GM18520 (cell line): Measurements from ENCODE around the gene DEUP1.
"Not testable (repeated sequence)": the region's sequence is repeated elsewhere in the genome, so short reads cannot be mapped to it uniquely, and the experiment has no call there.

ENCODE experiments used
- ATAC-seq: cut with Tn5 transposase; IDR thresholded peaks from one replicate; pipeline ENCODE4 v1.9.1; 2021; ENCODE audit not compliant: unreplicated experiment

Gene DEUP1

DNA sequence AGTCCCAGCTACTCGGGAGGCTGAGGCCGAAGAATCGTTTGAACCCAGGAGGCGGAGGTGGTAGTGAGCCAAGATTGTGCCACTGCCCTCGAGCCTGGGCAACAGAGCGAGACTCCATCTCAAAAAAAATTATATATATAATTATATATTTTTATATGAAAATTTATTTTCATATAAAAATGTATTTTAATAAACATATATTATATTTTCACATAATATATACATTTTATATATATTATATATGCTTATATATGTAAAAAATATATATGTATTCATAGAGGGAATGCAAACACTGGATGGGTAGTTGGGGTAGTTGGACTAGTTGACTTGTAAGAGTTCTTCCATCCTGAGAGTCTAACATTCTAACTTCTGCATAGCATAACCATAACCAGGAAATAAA lies 20.3 kb downstream of the DEUP1 start:
- no peak for ATAC-seq

GRCh38 chr11:93359396-93359795 lies 28.9 kb downstream of the DEUP1 start:
- no peak for ATAC-seq

GRCh38 chr11:93361435-93361834 lies 30.9 kb downstream of the DEUP1 start:
- ATAC-seq = no peak

DNA sequence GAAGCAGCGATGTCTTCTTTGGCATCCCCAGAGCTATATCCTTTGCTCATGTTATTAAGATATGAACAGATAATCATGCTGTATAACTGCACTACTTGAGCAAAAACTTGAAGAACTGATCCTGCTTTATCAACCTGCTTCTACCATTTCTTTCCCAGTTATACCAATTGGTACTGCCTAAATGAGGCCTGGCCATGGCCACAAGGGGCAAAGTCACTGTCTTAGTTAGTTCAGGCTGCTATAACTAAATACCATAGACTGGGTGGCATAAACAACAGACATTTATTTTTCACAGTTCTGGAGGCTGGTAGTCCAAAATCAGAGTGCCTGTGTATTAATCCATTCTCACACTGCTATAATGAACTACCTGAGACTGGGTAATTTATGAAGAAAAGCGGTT lies 37.5 kb downstream of the DEUP1 start:
- no peak for ATAC-seq

- no peak for ATAC-seq
These were observed 39.7 kb downstream of the DEUP1 start for GRCh38 chr11:93370260-93370659.

DNA sequence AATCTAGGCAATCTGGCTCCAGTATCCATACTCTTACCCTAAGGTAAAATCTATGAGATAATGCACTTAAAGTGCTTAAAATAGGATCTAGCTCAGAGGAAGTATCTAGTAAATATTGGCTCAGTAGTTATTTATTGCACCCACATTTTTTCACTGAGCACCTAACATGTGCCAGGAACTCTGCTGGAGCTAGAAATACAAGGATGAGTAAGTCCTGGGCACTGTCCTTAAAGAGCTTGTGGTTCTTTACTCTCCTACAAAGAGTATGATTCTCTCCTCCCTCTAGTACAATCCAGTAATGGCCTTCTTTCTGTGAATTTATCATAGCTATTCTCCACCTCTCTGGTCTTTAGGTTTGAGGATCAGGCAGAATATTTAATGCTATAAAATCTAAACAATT lies 59.2 kb downstream of the DEUP1 start:
- no peak for ATAC-seq

GRCh38 chr11:93392867-93393266 lies 62.3 kb downstream of the DEUP1 start:
- no peak for ATAC-seq

DNA sequence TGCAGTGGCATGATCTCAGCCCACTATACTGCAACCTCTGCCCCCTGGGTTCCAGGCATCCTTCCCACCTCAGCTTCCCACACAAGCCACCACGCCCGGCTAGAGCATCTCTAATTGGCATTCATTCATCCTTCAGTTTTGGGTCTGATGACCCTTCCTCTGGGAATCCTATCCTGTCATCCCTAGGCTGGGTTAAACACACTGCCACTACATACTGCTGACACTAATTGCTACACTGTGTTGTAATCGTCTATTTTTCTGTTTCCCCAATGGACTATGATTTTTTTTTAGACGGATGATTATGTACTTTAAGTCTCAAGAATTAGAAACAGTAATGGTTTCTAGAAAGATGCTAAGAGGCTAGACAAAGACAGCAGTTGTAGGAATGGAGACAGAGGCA lies 62.8 kb downstream of the DEUP1 start:
- ATAC-seq = no peak

DNA sequence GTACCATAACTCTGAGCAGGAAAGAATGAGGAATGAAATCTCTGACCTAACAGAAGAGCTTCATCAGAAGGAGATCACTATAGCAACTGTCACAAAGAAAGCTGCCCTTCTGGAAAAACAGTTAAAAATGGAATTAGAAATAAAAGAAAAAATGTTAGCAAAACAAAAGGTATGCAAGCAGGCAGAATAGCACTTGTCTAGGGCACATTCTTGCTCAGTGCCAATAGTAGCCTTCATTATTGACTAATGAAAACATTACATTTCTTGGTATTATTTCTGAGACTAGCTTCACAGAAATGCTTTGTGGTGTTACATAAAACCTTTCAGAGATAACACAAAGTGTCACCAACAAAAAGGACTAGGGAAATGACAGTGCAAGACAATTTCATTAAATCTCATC lies 63.9 kb downstream of the DEUP1 start:
- ATAC-seq = no peak

DNA sequence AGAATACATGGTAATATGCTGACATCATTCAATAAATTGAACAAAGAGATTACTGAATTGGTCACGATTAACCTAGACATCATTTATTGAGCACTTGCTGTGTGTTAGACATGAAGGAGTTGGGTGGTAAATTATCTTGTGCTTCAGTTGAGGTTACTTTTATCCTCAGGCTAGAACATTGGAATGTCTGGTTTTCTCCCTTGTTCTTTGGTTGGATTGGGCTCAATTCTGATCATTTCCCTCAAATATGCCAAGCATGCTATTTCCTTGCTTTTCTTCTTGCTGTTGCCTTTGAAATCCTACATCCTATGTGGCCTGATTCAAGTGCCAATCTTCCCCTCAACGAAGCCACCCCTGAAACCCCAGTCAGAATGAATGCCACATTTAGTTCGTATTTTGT lies 65.8 kb downstream of the DEUP1 start:
- ATAC-seq = no peak

GRCh38 chr11:93403930-93404329 lies 73.4 kb downstream of the DEUP1 start:
- ATAC-seq = no peak

DNA sequence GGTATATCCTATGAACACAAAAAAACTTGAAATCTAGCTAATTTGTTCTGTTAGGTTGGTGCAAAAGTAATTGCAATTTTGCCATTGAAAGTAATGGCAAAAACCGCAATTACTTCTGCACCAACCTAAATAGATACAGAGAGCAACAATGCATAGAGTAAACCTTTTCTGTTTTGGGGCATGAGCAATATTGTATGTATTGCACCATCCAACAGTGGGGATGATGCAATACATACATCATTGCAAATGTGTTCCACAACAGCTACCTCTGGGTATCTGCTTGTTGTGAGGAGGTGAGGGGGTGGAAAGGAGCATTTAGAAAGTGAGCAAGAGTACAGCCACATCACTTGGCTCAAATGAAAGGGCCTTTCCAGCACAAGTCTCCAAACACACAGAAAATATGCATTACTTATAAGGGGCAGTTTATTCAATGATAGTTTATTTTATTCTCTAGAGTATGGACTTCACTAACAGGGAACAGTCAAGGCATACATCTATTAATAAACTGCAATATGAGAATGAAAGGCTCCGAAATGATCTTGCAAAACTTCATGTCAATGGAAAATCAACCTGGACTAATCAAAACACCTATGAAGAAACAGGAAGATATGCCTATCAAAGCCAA lies 77.3 kb downstream of the DEUP1 start:
- ATAC-seq = no peak

DNA sequence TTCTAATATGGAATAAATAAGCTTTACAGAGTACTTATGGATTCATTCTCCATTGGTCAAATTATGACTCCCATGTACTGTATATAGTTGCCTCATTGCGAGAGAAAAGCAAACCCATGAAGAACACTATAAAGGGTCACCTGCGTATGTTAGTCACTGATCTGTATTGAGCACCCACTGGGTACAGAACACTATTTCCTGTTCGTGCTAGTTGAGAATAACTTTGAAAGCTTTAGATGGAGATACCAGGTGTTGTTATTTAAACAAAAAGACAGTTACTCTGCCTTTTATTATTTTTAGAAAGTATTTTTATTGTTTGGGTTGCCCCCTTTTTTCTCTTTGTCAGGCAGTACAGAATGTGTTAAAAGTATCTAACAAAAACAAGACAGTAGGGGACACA lies 79.9 kb downstream of the DEUP1 start:
- no peak for ATAC-seq

DNA sequence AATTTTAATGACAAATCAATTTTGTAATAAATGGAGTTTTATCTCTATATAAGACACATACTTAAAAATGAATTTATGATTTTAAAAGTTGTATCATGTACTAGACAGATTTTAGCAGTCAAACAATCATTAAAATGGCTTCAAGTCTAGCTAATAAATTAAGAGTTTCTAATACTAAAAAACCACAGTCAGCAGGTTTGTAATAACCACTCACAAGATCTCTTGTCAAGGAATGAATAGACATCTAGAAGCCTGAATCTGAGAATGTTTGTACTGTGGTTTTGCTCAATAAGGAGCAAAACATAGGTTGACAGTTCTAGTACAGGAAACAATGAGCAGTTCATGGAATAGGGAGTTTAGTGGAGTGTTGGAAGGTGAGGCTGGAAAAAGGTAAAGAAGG lies 81.2 kb downstream of the DEUP1 start:
- no peak for ATAC-seq

DNA sequence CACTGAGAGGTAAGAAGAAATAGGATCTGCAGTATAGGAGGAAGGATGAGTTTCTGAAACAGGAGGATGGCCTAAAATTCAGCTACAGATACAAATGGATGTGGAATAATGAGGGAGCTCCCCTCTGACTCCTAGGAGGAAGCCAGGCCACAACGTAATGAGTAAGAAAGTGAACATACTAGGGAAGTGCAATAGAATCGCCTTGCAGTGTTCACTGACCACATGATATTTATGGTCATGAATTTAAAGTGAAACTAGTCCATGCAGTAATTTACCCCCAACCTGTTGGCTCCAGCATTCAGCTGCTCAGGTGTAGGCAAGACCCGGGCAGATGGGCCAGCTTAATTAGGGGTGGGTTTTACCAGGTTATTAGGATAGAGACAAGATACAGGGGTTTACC lies 101.7 kb downstream of the DEUP1 start:
- ATAC-seq = no peak

- not testable (repeated sequence) for ATAC-seq
These were observed 112.7 kb downstream of the DEUP1 start for GRCh38 chr11:93443232-93443631.

DNA sequence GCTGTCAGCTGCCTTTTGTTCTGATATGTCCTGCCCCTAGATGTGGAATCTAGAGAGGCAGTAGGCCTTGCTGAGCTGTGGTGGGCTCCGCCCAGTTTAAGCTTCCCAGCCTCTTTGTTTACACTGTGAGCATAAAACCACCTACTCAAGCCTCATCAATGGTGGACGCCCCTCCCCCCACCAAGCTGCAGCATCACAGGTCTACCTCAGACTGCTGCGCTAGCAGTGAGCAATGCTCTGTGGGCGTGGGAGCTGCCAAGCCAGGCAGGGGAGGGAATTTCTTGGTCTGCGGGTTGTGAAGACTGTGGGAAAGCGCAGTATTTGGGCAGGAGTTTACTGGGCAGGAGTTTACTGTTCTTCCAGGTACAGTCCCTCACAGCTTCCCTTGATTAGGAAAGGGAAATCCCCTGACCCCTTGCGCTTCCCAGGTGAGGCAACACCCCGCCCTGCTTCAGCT lies 114.1 kb downstream of the DEUP1 start:
- ATAC-seq = no peak

GRCh38 chr11:93458286-93458685 lies 127.7 kb downstream of the DEUP1 start:
- no peak for ATAC-seq

GRCh38 chr11:93463666-93464065 lies 133.1 kb downstream of the DEUP1 start:
- not testable (repeated sequence) for ATAC-seq

DNA sequence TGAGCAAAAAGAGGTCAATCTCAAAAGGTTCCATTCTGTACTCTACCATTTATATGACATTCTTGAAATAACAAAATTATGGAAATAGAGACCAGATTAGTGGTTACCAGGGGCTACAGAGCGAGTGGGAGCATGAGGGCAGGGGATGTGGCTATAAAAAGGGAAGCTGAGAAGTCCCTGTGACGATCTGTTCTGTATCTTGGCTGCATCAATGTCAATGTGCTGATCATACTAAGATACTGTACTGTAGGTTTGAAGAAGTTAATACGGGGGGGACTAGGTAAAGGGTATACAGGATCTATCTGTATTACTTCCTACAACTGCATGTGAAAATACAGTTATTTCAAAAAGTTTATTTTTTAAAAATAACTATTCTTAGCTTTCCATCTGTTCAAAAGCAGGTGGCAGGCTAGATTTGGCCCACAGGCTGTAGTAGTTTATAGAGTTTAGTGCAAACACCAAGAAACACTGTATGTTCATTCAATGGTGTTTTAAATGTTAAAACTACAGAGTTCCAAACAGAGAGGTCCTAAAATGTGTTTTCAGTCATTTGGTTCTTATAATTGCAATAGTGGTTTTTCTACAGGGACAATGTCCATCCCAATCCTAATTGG lies 134.5 kb downstream of the DEUP1 start:
- ATAC-seq = no peak

DNA sequence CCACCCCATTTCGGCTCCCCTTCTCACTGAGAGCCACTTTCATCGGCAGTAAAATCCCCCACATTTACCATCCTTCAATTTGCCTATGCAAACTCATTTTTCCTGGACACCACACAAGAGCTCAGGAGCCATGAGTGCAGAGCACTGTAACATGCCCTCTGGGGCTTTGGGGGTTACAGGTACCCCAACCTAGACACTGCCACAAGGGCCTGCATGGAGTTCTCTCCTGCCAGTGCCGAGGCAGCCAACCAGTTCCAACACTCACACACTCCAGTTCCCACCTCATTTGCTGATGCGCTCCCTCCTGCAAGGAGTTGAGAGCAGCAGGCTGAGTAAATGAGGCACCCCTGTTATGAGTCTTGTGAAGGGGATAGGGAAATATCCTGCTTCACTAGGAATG lies 136.5 kb downstream of the DEUP1 start:
- no peak for ATAC-seq

- no peak for ATAC-seq
These were observed 137.7 kb downstream of the DEUP1 start for GRCh38 chr11:93468290-93468689.

GRCh38 chr11:93474123-93474522 lies 143.6 kb downstream of the DEUP1 start:
- ATAC-seq = no peak
